H1 (cell line): ENCODE results near the gene TENT4B. TPM values are rescaled to one million over a fixed set of nuclear protein-coding genes. Genes with fewer than 3 reads are reported as not detected.

Source experiments
- CTCF ChIA-PET: fragments of 300-600 bp; sonication (Branson Sonifier 250); formaldehyde crosslinking; loops from one replicate; lab custom pipeline; 2021; ENCODE audit not compliant: partially characterized antibody; lab: Charles Lee
- POLR2A ChIA-PET: fragments of 300-600 bp; sonication (Branson Sonifier 250); formaldehyde crosslinking; loops from one replicate; lab custom pipeline; 2021; ENCODE audit warnings: inconsistent platforms; ENCODE audit not compliant: partially characterized antibody; lab: Charles Lee
- DNase-seq, 2 experiments: peaks; one replicate each; pipeline versions ENCODE4 v3.0.0 to v3.0.0-alpha.2; 2010 to 2022; ENCODE audit warnings: low spot score in 2 of 2, low read depth in 1 of 2, mixed read lengths in 1 of 2
- FAIRE-seq: peaks from 2 replicates; lab custom pipeline; 2011; peaks lifted over from hg19 to GRCh38; lab: Jason Lieb, UNC
- H2AFZ ChIP-seq: 2 replicates; pipeline ENCODE4 v1.8.1; 2012; ENCODE audit warnings: low read length, inconsistent platforms
- H2AK5ac ChIP-seq: 2 replicates; pipeline ENCODE4 v1.6.1; 2013; ENCODE audit warnings: low read depth, low read length
- H2BK120ac ChIP-seq: replicated peaks from 2 replicates; pipeline ENCODE3; 2013; ENCODE audit warnings: low read depth, low read length, inconsistent platforms
- H2BK12ac ChIP-seq: 2 replicates; pipeline ENCODE4 v1.6.1; 2013; ENCODE audit warnings: low read depth, low read length
- H2BK15ac ChIP-seq: 2 replicates; pipeline ENCODE4 v1.6.1; 2013; ENCODE audit warnings: low read length
- H2BK20ac ChIP-seq: 2 replicates; pipeline ENCODE4 v1.6.1; 2013; ENCODE audit warnings: low read length
- H2BK5ac ChIP-seq: 2 replicates; pipeline ENCODE4 v1.6.1; 2013; ENCODE audit warnings: low read depth, low read length
- H3K14ac ChIP-seq: 2 replicates; pipeline ENCODE4 v1.6.1; 2013; ENCODE audit warnings: inconsistent platforms; ENCODE audit not compliant: insufficient read length
- H3K18ac ChIP-seq: 2 replicates; pipeline ENCODE4 v1.6.1; 2013; ENCODE audit warnings: low read length; ENCODE audit errors: extremely low read depth
- H3K23ac ChIP-seq: 2 replicates; pipeline ENCODE4 v1.6.1; 2013; ENCODE audit warnings: inconsistent platforms; ENCODE audit not compliant: insufficient read length
- H3K23me2 ChIP-seq: 2 replicates; pipeline ENCODE4 v1.6.1; 2013; ENCODE audit warnings: low read depth, low read length
- H3K27ac ChIP-seq: 2 replicates; pipeline ENCODE4 v1.6.1; 2011; ENCODE audit warnings: low read depth, low read length, inconsistent platforms
- H3K27me3 ChIP-seq, 4 experiments: replicated peaks in 1 of 4; 1 replicate in 1 of 4; 2 replicates in 3 of 4; pipeline versions ENCODE4 v1.6.1 to v1.8.1; 2011 to 2013; ENCODE audit warnings: low read length in 3 of 4, mild to moderate bottlenecking in 3 of 4, inconsistent platforms in 2 of 4, mixed read lengths in 2 of 4, moderate library complexity in 1 of 4; ENCODE audit not compliant: control insufficient read depth in 3 of 4, insufficient read depth in 3 of 4; ENCODE audit errors: extremely low read depth in 1 of 4
- H3K36me3 ChIP-seq, 4 experiments: 2 replicates each; pipeline versions ENCODE4 v1.6.1 to v1.8.1; 2011 to 2013; ENCODE audit warnings: mild to moderate bottlenecking in 4 of 4, low read length in 3 of 4, moderate library complexity in 2 of 4, control low read depth in 1 of 4, inconsistent platforms in 1 of 4; ENCODE audit not compliant: insufficient read depth in 4 of 4, control insufficient read depth in 2 of 4
- H3K4ac ChIP-seq: replicated peaks from 2 replicates; pipeline ENCODE3; 2013; ENCODE audit warnings: low read length, low read depth, mixed read lengths, inconsistent platforms; ENCODE audit not compliant: insufficient read length
- H3K4me1 ChIP-seq, 4 experiments: replicated peaks in 1 of 4; 1 replicate in 1 of 4; 2 replicates in 3 of 4; pipeline versions ENCODE4 v1.6.1 to v1.8.1; 2011 to 2013; ENCODE audit warnings: low read length in 3 of 4, inconsistent platforms in 2 of 4, mixed read lengths in 1 of 4; ENCODE audit not compliant: insufficient read depth in 4 of 4, control insufficient read depth in 3 of 4
- H3K4me2 ChIP-seq, 2 experiments: 2 replicates each; pipeline versions ENCODE4 v1.6.1 to v1.8.1; 2011 to 2013; ENCODE audit warnings: low read depth in 2 of 2, low read length in 2 of 2, control low read depth in 1 of 2, inconsistent platforms in 1 of 2, mild to moderate bottlenecking in 1 of 2; ENCODE audit not compliant: insufficient read depth in 1 of 2
- H3K4me3 ChIP-seq, 4 experiments: fragments of 200-600, 300-600 bp in 1 of 4; sonication (generic), shearing (Covaris generic), sonication (Bioruptor Twin) in 1 of 4; 2 replicates each; pipeline versions ENCODE4 v1.5.1 to v1.8.1; 2011 to 2016; ENCODE audit warnings: low read length in 4 of 4, low read depth in 3 of 4, control low read depth in 2 of 4, inconsistent platforms in 2 of 4, mild to moderate bottlenecking in 2 of 4, mixed read lengths in 1 of 4, moderate library complexity in 1 of 4; ENCODE audit not compliant: insufficient read depth in 2 of 4; ENCODE audit errors: extremely low read depth in 1 of 4
- H3K56ac ChIP-seq: replicated peaks from 2 replicates; pipeline ENCODE3; 2013; ENCODE audit warnings: low read depth, mild to moderate bottlenecking, mixed read lengths, low read length, inconsistent platforms; ENCODE audit not compliant: insufficient read length
- H3K79me1 ChIP-seq: 2 replicates; pipeline ENCODE4 v1.6.1; 2013; ENCODE audit warnings: low read depth, low read length, control low read depth
- H3K79me2 ChIP-seq, 2 experiments: 2 replicates each; pipeline versions ENCODE4 v1.6.1 to v1.8.1; 2012 to 2013; ENCODE audit warnings: low read length in 2 of 2, mild to moderate bottlenecking in 2 of 2, inconsistent platforms in 1 of 2; ENCODE audit not compliant: insufficient read depth in 2 of 2, control insufficient read depth in 1 of 2
- H3K9ac ChIP-seq, 4 experiments: replicated peaks in 1 of 4; 1 replicate in 1 of 4; 2 replicates in 3 of 4; pipeline versions ENCODE4 v1.6.1 to v1.8.1; 2011 to 2013; ENCODE audit warnings: low read depth in 3 of 4, low read length in 3 of 4, control low read depth in 2 of 4, mild to moderate bottlenecking in 2 of 4, moderate library complexity in 2 of 4, inconsistent platforms in 1 of 4; ENCODE audit errors: extremely low read depth in 1 of 4
- H3K9me3 ChIP-seq, 2 experiments: 2 replicates each; pipeline versions ENCODE4 v1.6.1 to v1.8.1; 2012 to 2013; ENCODE audit warnings: mild to moderate bottlenecking in 2 of 2, moderate library complexity in 2 of 2, control low read depth in 1 of 2, inconsistent platforms in 1 of 2, low read depth in 1 of 2, low read length in 1 of 2, mixed read lengths in 1 of 2; ENCODE audit not compliant: insufficient read depth in 2 of 2
- H4K20me1 ChIP-seq, 2 experiments: replicated peaks in 1 of 2; 2 replicates each; pipeline versions ENCODE3 to v1.8.1; 2011 to 2013; ENCODE audit warnings: inconsistent platforms in 2 of 2, low read length in 2 of 2, mild to moderate bottlenecking in 1 of 2; ENCODE audit not compliant: insufficient read depth in 2 of 2, control insufficient read depth in 1 of 2
- H4K5ac ChIP-seq: 2 replicates; pipeline ENCODE4 v1.6.1; 2013; ENCODE audit warnings: low read length, low read depth, mixed read lengths, inconsistent platforms; ENCODE audit not compliant: insufficient read length
- H4K8ac ChIP-seq: 2 replicates; pipeline ENCODE4 v1.8.0; 2013; ENCODE audit warnings: mild to moderate bottlenecking, moderate library complexity, low read length, inconsistent platforms; ENCODE audit not compliant: insufficient read depth; ENCODE audit errors: extremely low read depth
- H4K91ac ChIP-seq: replicated peaks from 2 replicates; pipeline ENCODE3; 2013; ENCODE audit warnings: low read length, mixed read lengths, inconsistent platforms; ENCODE audit not compliant: insufficient read length
- ASH2L ChIP-seq: fragments of 200-600, 300-600 bp; sonication (generic); IDR thresholded peaks from one replicate; pipeline ENCODE4 v1.7.1; 2017; ENCODE audit warnings: low read length
- HDAC6 ChIP-seq: IDR thresholded peaks from one replicate; pipeline ENCODE4 v1.7.1; 2012; ENCODE audit warnings: low read depth, mild to moderate bottlenecking, inconsistent platforms, low read length, moderate library complexity
- JUN ChIP-seq: IDR thresholded peaks from 2 replicates; pipeline ENCODE4 v1.6.1; 2011; ENCODE audit warnings: low read depth, mild to moderate bottlenecking, improper control_type of control experiment, low read length
- KDM5A ChIP-seq: fragments of 200-600 bp; IDR thresholded peaks from 2 replicates; pipeline ENCODE4 v1.7.1; 2012; ENCODE audit warnings: mild to moderate bottlenecking, low read length, inconsistent platforms, mixed read lengths
- NANOG ChIP-seq: IDR thresholded peaks from 2 replicates; pipeline ENCODE4 v1.6.1; 2011; ENCODE audit warnings: low read length, low read depth, mild to moderate bottlenecking, inconsistent platforms; ENCODE audit not compliant: insufficient read depth, poor library complexity, severe bottlenecking
- RNF2 ChIP-seq: fragments of 200-900, 300-1000 bp; sonication (generic); IDR thresholded peaks from 2 replicates; pipeline ENCODE4 v1.7.1; 2016; ENCODE audit warnings: borderline replicate concordance, low read depth, mild to moderate bottlenecking, antibody characterized with exemption, low read length; ENCODE audit not compliant: poor library complexity, severe bottlenecking; ENCODE audit errors: missing control alignments
- WGBS, 2 experiments: shearing (Covaris generic) in 1 of 2; methylation state at CpG; one replicate each; pipeline versions ENCODE4 v1.1.6 to v1.1.7; 2013 to 2015; ENCODE audit warnings: low lambda C conversion rate in 2 of 2, mixed read lengths in 2 of 2, inconsistent platforms in 1 of 2, low coverage in 1 of 2, missing lambda C conversion rate in 1 of 2; ENCODE audit not compliant: insufficient replicate concordance in 2 of 2, insufficient coverage in 1 of 2, insufficient read length in 1 of 2; ENCODE audit errors: extremely low coverage in 1 of 2, missing lambda C conversion rate in 1 of 2; 5-methylcytosine and 5-hydroxymethylcytosine counted together
- polyA plus RNA-seq, 7 experiments: library from polyadenylated mRNA; depleted of rRNA in 3 of 7; stranded (reverse) in 5 of 7; unstranded in 2 of 7; fragments of >200 nt in 5 of 7; fragments of 200-250 nt in 2 of 7; gene quantifications; 1 replicate in 5 of 7; 2 replicates in 1 of 7; 4 replicates in 1 of 7; pipeline versions ENCODE4 v1.2.1 to v1.2.3, GENCODE V29; 2011 to 2013; ENCODE audit warnings: missing spikeins in 2 of 7, mixed read lengths in 2 of 7
- total RNA-seq: library from RNA; stranded (reverse); fragmentation: NEBNext Ultra II Directional; extraction: Animal tissue kit (Norgen Biotek cat#: 25700); gene quantifications from 2 replicates; pipeline ENCODE4 v1.2.1, GENCODE V29; 2021

The TENT4B gene
- total and polyA plus RNA-seq, 2 of the 8 experiments (the other 6 are each of a cell fraction or from before 2014, with no cell fraction given) = 4.2 to 15.7 TPM

DNA sequence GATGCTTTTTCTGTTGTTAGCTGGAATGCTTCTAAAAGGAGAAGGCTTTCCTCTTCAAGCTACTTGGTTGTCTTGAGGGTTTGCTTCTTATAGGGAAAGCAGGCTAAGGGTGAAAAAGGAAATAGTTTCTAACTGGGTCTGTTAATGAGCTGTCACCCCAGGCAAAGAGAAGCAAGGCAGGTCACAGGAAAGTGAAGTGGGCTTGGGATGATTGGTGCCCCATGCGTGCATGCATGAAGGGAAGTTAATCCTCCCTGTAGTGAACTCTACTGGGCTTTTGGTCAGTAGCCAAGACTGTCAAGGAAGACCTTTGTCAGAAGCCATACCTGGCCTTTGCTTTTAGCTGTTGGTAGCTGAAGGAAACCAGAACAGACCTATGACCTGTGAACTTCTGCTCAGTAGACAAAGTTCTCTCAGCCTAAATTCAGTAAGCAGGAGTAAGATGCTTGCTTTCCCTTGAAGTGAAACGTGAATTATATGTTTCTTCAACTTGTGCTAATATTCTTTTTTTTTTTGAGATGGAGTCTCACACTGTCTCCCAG lies 16.5 kb downstream of the TENT4B start:
- Histone ChIP-seq H3K4ac (no peak overlapping the region), H3K36me3 (no peaks in the 10 kb centered on the region), H4K5ac (no peak overlapping the region), H4K8ac (no peak overlapping the region), H3K9ac (no peak overlapping the region), H3K56ac (no peak overlapping the region), H3K79me2 (peaks cover 0 to 80% of the 10 kb centered on the region in 2 experiments; a peak in 2 of 4 replicates), H3K14ac (no peak overlapping the region), H3K23ac (no peak overlapping the region), H3K4me2 (no peak overlapping the region), H3K27ac (no peak overlapping the region), H4K20me1 (peaks cover 0 to 4% of the 10 kb centered on the region in 2 experiments), H3K4me3 (no peak overlapping the region), H2BK120ac (no peak overlapping the region)
- CTCF ChIA-PET = interaction anchor here (0.5 to 1.2 kb wide), 4 partner anchors 34 to 157 kb away, joined by 3 to 5 read pairs (median 4); no protein-coding TSS in a partner anchor
- 90% methylated on average over 2 of the region's 2 CpGs; no CpG with 5 or more reads in 1 of the 2 experiments for WGBS, 2 experiments
- no peak for DNase-seq
- TF ChIP-seq HDAC6 = no peak
- TF ChIP-seq RNF2 = no peak
- no peak for TF ChIP-seq KDM5A
- no peak for TF ChIP-seq JUN
- no peak for TF ChIP-seq NANOG
- no peak for TF ChIP-seq ASH2L
- TF ChIP-seq, all 59 proteins: peak for 0
- Histone ChIP-seq H4K91ac (no peak overlapping the region), H2BK15ac (no peak overlapping the region), H2BK5ac (no peak overlapping the region), H2AK5ac (no peak overlapping the region), H3K27me3 (no peaks in the 10 kb centered on the region), H2BK12ac (no peak overlapping the region), H2AFZ (no peak overlapping the region), H3K18ac (no peak overlapping the region), H3K9me3 (no peaks in the 10 kb centered on the region), H3K79me1 (peaks cover 5% of the 10 kb centered on the region; the same call in 1 of the 2 replicates), H3K23me2 (no peaks in the 10 kb centered on the region; the same call in 1 of the 2 replicates), H3K4me1 (no peaks in the 10 kb centered on the region), H2BK20ac (no peak overlapping the region)
- FAIRE-seq = no peak
- POLR2A ChIA-PET = no interaction called here
